Parathyroid adenoma (tissue), 2 donors: ENCODE data around the gene C10orf90.

Experiments used
- H2AFZ ChIP-seq: fragments of 300-600 bp; sonication (generic); one replicate; pipeline ENCODE4 v1.7.0; 2017; ENCODE audit warnings: antibody characterized with exemption, mild to moderate bottlenecking
- H3K27ac ChIP-seq: fragments of 300-600 bp; sonication (generic); one replicate; pipeline ENCODE4 v1.7.0; 2017
- H3K27me3 ChIP-seq: fragments of 300-600 bp; sonication (generic); one replicate; pipeline ENCODE4 v1.7.0; 2017; ENCODE audit warnings: low read length; ENCODE audit not compliant: control insufficient read depth, insufficient read depth
- H3K36me3 ChIP-seq: fragments of 300-600 bp; sonication (generic); one replicate; pipeline ENCODE4 v1.7.0; 2017; ENCODE audit warnings: low read length; ENCODE audit not compliant: control insufficient read depth, insufficient read depth
- H3K4me1 ChIP-seq: fragments of 300-600 bp; sonication (generic); one replicate; pipeline ENCODE4 v1.7.0; 2017; ENCODE audit warnings: control low read depth
- H3K4me2 ChIP-seq: fragments of 300-600 bp; sonication (generic); one replicate; pipeline ENCODE4 v1.7.0; 2017; ENCODE audit warnings: low read length
- H3K4me3 ChIP-seq: fragments of 300-600 bp; sonication (generic); one replicate; pipeline ENCODE4 v1.7.0; 2017; ENCODE audit warnings: low read depth, low read length
- H3K79me2 ChIP-seq: fragments of 300-600 bp; sonication (generic); one replicate; pipeline ENCODE4 v1.7.0; 2017; ENCODE audit warnings: control low read depth
- H3K9ac ChIP-seq: fragments of 300-600 bp; sonication (generic); one replicate; pipeline ENCODE4 v1.7.0; 2017; ENCODE audit warnings: mild to moderate bottlenecking
- H3K9me3 ChIP-seq: fragments of 300-600 bp; sonication (generic); one replicate; pipeline ENCODE4 v1.7.0; 2017; ENCODE audit warnings: low read length; ENCODE audit not compliant: control insufficient read depth
- TF ChIP-seq, protein P1 (sequence below): fragments of 300-600 bp; sonication (generic); IDR thresholded peaks from one replicate; pipeline ENCODE4 v1.7.0; 2017; ENCODE audit warnings: antibody characterized with exemption, mild to moderate bottlenecking
- donor health status: primary hyperparathyroidism.

Gene C10orf90

DNA sequence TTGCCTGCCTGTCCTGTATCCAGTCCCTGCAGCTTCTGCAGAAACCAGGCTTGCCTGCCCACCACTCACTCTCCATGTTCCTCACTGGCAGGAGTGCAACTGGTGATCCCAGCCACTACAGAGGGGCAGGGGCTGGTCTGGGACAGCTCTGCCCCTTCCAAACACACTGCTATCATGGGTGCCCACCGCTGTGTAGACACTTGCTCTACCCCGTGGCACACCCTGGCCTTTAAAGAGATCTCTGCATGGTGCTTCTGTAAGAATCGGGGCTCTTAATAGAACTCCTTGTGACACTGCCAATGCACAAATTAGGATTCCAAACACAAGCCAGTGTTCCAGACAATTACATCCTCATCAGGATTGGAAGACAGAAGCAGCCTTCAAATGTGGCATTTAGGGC lies 41.7 kb downstream of the C10orf90 start:
- Histone ChIP-seq H3K4me1 (no peaks in the 10 kb centered on the region), H3K79me2 (no peaks in the 10 kb centered on the region), H2AFZ (no peak overlapping the region), H3K9ac (no peak overlapping the region), H3K4me3 (no peak overlapping the region), H3K36me3 (no peaks in the 10 kb centered on the region), H3K4me2 (no peak overlapping the region), H3K27me3 (no peaks in the 10 kb centered on the region), H3K27ac (no peak overlapping the region), H3K9me3 (no peaks in the 10 kb centered on the region)
- TF ChIP-seq, protein P1, sequence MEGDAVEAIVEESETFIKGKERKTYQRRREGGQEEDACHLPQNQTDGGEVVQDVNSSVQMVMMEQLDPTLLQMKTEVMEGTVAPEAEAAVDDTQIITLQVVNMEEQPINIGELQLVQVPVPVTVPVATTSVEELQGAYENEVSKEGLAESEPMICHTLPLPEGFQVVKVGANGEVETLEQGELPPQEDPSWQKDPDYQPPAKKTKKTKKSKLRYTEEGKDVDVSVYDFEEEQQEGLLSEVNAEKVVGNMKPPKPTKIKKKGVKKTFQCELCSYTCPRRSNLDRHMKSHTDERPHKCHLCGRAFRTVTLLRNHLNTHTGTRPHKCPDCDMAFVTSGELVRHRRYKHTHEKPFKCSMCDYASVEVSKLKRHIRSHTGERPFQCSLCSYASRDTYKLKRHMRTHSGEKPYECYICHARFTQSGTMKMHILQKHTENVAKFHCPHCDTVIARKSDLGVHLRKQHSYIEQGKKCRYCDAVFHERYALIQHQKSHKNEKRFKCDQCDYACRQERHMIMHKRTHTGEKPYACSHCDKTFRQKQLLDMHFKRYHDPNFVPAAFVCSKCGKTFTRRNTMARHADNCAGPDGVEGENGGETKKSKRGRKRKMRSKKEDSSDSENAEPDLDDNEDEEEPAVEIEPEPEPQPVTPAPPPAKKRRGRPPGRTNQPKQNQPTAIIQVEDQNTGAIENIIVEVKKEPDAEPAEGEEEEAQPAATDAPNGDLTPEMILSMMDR, result no peak

DNA sequence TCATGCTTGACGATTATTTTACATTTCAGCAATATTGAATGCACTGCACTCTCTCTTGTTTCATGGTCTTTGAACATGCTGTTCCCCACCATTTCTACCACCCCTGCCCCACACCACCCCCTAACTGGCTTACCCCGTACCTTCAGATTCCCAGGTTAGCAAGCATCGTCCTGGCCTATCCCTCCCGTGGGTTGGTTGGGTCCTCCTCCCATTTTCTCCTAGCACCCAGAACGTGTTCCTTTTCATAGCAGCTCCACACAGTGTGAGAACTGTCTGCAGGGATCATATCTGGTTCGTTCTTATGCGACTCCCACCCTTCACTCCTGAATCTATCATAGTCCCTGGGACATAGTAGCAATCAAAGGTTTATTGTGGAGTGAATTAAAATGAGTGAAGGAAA lies 48.6 kb downstream of the C10orf90 start:
- H3K27me3 ChIP-seq, result no peaks in the 10 kb centered on the region
- H3K9me3 ChIP-seq, result no peaks in the 10 kb centered on the region
- H3K4me1 ChIP-seq, result no peaks in the 10 kb centered on the region
- H3K79me2 ChIP-seq, result no peaks in the 10 kb centered on the region
- no peaks in the 10 kb centered on the region for H3K36me3 ChIP-seq
- TF ChIP-seq, protein P1, result no peak
- H2AFZ ChIP-seq, result no peak overlapping the region
- no peak overlapping the region for H3K4me3 ChIP-seq
- H3K4me2 ChIP-seq, result no peak overlapping the region
- H3K9ac ChIP-seq, result no peak overlapping the region
- H3K27ac ChIP-seq, result no peak overlapping the region

DNA sequence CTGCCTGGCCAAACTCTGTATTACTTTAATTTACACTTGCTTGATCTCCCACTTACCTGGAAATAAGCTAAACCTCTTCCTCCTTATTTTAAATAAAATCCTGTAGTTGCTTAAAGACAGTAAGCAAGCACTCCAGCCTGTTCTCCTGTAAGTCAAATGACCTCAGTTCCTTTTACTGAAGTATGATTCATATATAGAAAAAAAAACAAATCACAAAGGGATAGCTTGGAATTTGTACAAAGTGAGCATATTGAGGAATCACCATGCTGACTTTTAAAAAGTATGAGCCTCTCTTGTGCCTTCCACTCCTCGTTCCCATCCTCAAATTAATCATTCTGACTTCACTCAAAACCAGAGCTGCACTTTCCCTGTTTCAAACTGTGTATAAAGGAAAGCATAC lies 52.0 kb downstream of the C10orf90 start:
- TF ChIP-seq, protein P1, result no peak
- no peaks in the 10 kb centered on the region for H3K79me2 ChIP-seq
- no peaks in the 10 kb centered on the region for H3K4me1 ChIP-seq
- H3K4me3 ChIP-seq, result no peak overlapping the region
- no peak overlapping the region for H3K27ac ChIP-seq
- no peak overlapping the region for H2AFZ ChIP-seq
- no peaks in the 10 kb centered on the region for H3K27me3 ChIP-seq
- no peak overlapping the region for H3K4me2 ChIP-seq
- H3K36me3 ChIP-seq, result no peaks in the 10 kb centered on the region
- H3K9ac ChIP-seq, result no peak overlapping the region
- H3K9me3 ChIP-seq, result no peaks in the 10 kb centered on the region

DNA sequence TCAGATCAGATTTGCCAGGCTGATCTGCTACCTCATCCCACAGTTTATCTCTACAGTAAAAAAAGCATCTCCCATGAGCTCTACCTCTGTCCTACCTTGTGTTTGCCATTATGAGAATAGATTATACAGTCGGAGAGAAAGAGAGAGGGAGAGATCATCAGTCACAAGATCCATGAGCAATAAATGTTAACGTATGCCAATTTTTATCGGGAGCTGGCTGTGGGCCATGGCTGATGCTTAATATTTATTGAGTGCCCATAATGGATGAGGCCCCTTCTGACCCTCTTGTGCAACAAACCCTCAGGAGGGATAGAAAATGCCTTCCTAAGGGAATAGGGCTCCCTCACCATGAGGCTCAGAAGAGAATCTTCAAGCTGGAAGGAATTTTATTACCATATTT lies 52.8 kb downstream of the C10orf90 start:
- Histone ChIP-seq H3K4me2 (no peak overlapping the region), H3K9me3 (no peaks in the 10 kb centered on the region), H3K4me1 (no peaks in the 10 kb centered on the region), H3K79me2 (no peaks in the 10 kb centered on the region), H3K9ac (no peak overlapping the region), H3K4me3 (no peak overlapping the region), H3K27me3 (no peaks in the 10 kb centered on the region), H3K27ac (no peak overlapping the region), H3K36me3 (no peaks in the 10 kb centered on the region), H2AFZ (no peak overlapping the region)
- TF ChIP-seq, protein P1, result no peak

DNA sequence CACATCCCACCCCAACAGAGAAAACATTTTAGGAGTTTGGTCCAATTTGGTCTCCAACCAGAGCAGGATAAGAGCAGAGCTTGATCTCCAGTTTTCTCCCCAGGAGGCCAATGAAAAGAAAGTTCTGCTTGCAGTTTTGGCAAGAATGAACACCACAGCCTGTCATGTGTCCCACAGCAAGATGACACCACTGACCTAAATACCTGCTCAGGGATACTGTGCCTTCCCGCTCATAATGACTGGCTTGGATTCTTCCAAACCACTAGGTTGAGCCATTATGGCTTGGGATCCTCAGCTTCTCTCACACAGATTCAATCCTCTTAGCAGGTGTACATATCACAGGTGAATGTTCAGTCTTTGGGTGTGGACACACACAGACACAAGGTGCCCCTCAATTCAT lies 53.3 kb downstream of the C10orf90 start:
- H3K4me1 ChIP-seq, result no peaks in the 10 kb centered on the region
- H3K27me3 ChIP-seq, result no peaks in the 10 kb centered on the region
- H3K4me2 ChIP-seq, result no peak overlapping the region
- TF ChIP-seq, protein P1, result no peak
- H3K79me2 ChIP-seq, result no peaks in the 10 kb centered on the region
- H3K4me3 ChIP-seq, result no peak overlapping the region
- no peaks in the 10 kb centered on the region for H3K36me3 ChIP-seq
- H3K9me3 ChIP-seq, result no peaks in the 10 kb centered on the region
- H2AFZ ChIP-seq, result no peak overlapping the region
- no peak overlapping the region for H3K9ac ChIP-seq
- no peak overlapping the region for H3K27ac ChIP-seq
